Hematopoietic multipotent progenitor cell (in vitro differentiated cells): ENCODE results near the gene RAB7A. TPM values are rescaled to one million over a fixed set of nuclear protein-coding genes. Genes with fewer than 3 reads are reported as not detected.

Experiments
- DNase-seq, 3 donors: peaks; one replicate each; pipeline ENCODE4 v3.0.0-alpha.2; 2011 to 2015; ENCODE audit warnings: low read depth in 2 of 3, low spot score in 2 of 3
- total RNA-seq: library from RNA; depleted of rRNA; stranded (reverse); fragments of >200 nt; gene quantifications from one replicate; pipeline ENCODE4 v1.2.3, GENCODE V29; 2012

The RAB7A gene
- total RNA-seq, 1 donor, result 51.4 TPM

- no peak for DNase-seq
Observed at GRCh38 chr3:128786434-128787020, 60.5 kb downstream of the RAB7A start.

DNA sequence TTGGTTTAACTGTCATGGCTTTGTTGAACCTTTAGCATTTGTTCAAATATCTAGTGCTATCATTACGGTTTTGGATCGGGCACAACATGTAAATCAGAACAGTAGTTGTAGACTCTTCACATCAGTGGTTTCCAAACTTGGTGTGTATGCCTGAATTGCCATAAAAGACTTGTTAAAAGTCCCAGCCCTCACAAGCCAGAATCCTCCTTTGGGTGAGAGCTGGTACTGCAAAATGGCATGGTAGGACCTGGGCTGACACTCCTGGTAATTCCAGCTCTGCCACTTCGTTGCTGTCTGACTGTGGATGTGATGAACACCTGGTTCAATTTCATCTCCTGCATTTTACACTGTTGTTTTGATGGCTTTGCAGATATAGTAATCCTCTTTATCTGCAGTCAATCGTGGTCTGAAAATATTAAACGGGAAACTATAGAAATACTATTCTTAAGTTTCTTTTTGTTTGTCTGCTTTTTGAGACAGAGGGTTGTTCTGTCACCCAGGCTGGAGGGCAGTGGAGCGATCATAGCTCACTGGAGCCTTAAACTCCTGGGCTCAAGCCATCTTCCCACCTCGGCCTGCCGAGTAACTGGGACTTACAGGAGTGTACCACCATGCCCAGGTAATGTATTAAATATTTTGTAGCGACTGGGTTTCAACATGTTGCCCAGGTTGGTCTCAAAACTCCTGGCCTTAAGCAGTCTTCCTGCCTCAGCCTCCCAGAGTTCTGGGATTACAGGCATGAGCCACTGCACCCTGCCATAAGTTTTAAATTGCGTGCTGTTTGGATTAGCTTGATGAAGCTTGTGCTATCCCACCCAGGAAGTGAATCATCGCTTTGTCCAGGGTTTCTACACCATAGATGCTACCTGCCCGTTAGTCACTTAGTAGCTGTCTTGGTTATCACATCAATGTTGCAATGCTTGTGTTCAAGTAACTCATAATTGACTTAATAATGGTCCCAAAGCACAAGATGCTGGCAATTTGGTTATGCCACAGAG, 61.6 kb downstream of the RAB7A start:
- peak in 1 of 3 donors; percentile 53 for DNase-seq

DNA sequence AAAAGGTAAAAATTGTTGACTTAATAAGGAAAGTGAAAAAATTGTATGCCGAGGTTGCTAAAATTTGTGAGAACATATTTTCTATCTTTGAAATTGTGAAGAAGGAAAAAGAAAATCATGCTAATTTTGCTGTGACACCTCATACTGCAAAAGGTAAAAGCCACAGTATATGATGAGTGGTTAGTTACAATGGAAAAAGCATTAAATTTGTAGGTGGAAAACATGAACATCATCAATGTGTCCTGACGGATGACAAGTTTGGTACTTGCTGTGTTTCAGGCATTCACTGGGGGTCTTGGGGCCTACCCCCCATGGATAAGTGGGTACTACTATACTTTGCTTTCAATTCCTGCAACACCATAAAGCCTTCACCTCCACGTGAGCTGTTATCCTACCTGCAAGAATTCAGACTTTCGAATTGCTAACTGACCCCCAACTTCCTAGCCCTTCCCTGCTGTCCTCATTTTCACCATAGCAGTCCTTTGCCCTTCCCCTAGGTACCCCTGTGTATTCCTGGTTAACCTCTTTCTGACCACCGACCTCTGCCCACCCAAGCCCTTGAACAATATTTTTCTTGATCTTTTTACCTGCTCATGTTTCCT, 62.4 kb downstream of the RAB7A start:
- DNase-seq, result no peak

- DNase-seq, result peak in 2 of 3 donors; percentile 40 to 46
Observed at GRCh38 chr3:128794067-128794768, 68.2 kb downstream of the RAB7A start.

DNA sequence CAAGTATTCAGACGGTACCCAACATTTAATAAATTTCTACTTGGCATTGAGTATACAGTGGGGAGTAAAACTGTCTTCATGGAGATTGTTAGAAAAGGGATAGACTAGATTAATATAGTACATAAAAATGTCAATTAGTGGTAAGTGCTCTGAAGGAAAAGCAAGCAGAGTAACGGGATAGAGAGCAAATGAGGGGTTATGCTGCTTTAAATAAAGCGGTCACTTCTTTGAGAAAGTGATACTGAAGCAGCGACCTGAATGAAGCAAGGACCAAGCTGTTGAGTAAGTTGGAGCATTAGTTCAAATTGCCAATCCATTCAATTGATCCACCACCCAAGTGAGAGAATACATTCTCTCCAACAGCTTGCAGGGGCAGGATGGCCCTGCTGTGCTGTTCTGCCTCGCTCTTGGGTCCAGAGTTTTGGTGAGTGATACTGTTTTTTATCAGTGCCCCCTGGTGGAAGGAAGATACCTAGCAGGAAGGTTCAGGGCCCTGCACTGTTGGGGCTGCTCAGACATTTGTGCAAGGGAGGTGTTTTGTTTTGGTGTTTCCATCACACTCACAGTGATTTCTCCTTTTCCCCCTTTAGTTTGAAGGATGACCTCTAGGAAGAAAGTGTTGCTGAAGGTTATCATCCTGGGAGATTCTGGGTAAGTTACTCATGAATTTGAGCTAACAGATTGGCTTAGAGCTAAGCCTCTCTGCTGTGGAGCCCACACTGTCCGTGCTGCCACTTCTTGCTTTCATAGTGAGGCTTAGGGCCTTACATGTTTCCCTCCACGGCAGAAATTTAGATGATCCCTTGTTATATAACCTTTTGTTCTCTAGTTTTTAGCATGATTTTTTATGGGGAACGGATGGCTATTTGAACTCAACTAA, 69.0 kb downstream of the RAB7A start:
- DNase-seq, result peak; percentile 49 to 76 (median 65)

- DNase-seq, result no peak
Observed at GRCh38 chr3:128799653-128800052, 73.7 kb downstream of the RAB7A start.

- no peak for DNase-seq
Observed at GRCh38 chr3:128800241-128801187, 74.5 kb downstream of the RAB7A start.

GRCh38 chr3:128801779-128802380, 75.9 kb downstream of the RAB7A start:
- no peak for DNase-seq

DNA sequence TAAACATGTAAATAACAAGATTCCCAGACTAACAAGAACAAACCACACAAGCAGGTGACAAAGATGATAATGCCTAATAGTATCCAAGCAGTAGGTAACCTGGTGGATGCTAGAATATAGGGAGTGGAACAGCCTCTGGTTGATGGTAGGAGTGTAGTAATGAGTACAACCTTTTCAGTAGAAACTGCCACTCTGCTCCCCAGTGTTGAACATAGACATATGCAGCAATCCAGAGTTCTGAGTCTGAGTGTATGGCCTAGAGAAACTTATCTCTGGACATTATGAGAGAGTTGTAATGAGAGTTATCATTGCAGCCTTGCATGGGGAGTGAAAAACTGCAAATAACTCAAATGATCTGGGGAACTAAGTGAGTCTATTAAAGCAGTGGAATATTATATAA, 77.3 kb downstream of the RAB7A start:
- DNase-seq, result no peak

- DNase-seq, result peak; percentile 44 to 86 (median 83)
Observed at GRCh38 chr3:128804017-128804810, 78.2 kb downstream of the RAB7A start.

DNA sequence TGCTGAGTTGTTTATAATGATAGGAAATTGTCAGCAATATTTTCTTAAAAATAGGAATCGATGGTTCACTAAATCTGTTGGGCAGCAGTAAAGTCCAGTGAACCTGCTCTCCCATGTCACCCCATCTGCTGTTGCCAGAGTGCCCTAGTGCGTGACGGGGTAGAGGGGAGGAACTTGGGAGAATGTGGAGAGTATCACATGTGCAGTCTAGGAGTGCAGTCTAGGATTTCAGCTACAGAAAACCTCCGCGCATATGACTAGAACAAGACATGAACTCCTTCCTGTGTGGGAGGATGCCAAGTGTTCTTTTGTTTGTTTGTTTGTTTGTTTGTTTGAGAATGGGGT, 78.8 kb downstream of the RAB7A start:
- no peak for DNase-seq

DNA sequence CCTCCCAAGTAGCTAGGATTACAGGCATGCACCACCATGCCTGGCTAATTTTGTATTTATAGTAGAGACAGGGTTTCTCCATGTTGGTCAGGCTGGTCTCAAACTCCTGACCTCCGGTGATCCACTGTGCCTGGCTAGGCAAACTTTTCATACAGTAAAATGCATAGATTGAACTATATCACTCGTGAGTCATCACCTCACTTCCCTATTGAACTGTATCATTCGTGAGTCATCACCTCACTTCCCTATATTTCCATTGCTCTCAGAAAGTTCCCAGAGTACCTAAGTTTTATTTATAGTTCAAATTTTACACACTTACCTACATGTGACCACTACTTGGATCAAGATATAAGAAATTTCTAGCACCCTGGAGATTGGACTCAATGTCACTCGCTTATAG, 79.8 kb downstream of the RAB7A start:
- peak in 2 of 3 donors; percentile 53 to 68 for DNase-seq

DNA sequence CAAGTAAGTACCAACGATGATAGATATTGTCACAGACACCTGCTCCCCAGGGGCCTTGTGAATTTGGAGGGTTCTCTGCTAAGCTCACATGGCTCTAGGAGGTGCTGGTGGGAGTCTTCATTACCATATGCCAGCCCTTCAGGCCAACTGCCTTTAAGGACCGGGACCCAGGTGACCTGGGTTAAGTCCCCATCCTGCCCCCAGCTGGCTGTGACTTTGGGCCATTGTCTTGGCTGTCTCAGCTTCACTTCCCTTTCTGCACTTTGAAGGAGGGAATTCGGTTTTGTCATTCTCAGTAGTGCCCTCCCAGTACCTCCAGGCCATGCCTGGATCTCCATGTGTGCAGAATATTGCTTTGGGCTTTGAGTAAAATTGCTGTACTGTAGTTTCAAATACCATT, 80.6 kb downstream of the RAB7A start:
- DNase-seq, result no peak

GRCh38 chr3:128807186-128807830, 81.3 kb downstream of the RAB7A start:
- DNase-seq, result no peak

GRCh38 chr3:128808672-128809071, 82.7 kb downstream of the RAB7A start:
- no peak for DNase-seq

DNA sequence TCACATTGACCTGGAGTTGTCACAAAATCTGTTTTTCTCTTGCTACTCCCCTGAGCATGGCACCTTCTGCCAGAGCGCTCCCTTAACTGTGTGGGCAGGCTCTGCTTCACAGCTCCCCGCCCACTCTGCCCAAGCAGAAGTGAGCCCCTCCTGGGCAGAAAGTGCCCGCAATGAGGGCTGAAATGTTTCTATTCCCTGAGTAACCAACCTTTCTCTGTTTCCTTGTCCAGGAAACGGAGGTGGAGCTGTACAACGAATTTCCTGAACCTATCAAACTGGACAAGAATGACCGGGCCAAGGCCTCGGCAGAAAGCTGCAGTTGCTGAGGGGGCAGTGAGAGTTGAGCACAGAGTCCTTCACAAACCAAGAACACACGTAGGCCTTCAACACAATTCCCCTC, 87.1 kb downstream of the RAB7A start:
- no peak for DNase-seq

GRCh38 chr3:128814060-128814459, 88.1 kb downstream of the RAB7A start:
- no peak for DNase-seq
